ENCODE results near the gene SMC2. TPM values are rescaled to one million over a fixed set of nuclear protein-coding genes. Genes with fewer than 3 reads are reported as not detected.
A peak's percentile ranks its signal among the peaks of the same experiment; 100 is the strongest.

SMC2 gene
- total RNA-seq, 4 donors from 2014 or later = 6.7 to 14.1 (median 12.7) TPM

DNA sequence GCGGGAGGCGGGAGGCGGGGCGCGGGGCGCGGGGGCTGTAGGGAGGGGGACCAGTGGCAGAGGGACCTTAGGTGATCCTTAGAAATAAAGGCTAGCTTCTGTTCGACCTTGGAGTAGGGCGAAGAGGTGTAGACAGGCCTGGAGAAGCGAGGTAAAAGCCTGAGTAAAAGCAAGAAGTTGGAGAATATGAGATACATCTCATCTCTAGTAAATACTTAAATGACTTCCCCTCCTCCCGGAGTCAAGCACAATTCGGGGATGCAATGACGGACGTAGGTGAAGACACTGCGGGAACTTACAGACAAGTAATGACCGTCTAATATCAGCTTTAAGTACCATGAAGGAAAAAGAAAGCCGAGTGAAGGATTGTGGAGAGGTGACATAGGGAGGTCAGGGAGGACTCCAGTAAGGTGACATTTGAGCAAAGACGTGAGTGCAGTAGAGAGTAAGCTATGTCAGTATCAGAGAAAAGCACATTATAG, 466 bp downstream of the SMC2 start:
- no peaks in the 10 kb centered on the region for H3K9me3 ChIP-seq
- H3K4me1 ChIP-seq = peaks cover 11 to 44% (median 16%) of the 10 kb centered on the region in 3 donors
- no peak for ATAC-seq
- WGBS, 2 donors (ENCODE audit: low coverage in 1 of 2) = 0 to 1% methylated on average over 6 to 11 of the region's 18 CpGs
- no peaks in the 10 kb centered on the region for H3K27me3 ChIP-seq
- TF ChIP-seq EP300 (IDR thresholded peaks at IDR 0.05) = no peak
- TF ChIP-seq POLR2AphosphoS5 (IDR thresholded peaks at IDR 0.05) = no peak
- TF ChIP-seq POLR2A (IDR thresholded peaks at IDR 0.05) = no peak
- TF ChIP-seq, protein P1, sequence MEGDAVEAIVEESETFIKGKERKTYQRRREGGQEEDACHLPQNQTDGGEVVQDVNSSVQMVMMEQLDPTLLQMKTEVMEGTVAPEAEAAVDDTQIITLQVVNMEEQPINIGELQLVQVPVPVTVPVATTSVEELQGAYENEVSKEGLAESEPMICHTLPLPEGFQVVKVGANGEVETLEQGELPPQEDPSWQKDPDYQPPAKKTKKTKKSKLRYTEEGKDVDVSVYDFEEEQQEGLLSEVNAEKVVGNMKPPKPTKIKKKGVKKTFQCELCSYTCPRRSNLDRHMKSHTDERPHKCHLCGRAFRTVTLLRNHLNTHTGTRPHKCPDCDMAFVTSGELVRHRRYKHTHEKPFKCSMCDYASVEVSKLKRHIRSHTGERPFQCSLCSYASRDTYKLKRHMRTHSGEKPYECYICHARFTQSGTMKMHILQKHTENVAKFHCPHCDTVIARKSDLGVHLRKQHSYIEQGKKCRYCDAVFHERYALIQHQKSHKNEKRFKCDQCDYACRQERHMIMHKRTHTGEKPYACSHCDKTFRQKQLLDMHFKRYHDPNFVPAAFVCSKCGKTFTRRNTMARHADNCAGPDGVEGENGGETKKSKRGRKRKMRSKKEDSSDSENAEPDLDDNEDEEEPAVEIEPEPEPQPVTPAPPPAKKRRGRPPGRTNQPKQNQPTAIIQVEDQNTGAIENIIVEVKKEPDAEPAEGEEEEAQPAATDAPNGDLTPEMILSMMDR (IDR thresholded peaks at IDR 0.05) = no peak
- H3K36me3 ChIP-seq = no peaks in the 10 kb centered on the region
- peak overlapping the region; percentile 65 to 69 for H3K4me3 ChIP-seq
- peak overlapping the region; percentile 71 to 96 (median 94) for H3K27ac ChIP-seq

DNA sequence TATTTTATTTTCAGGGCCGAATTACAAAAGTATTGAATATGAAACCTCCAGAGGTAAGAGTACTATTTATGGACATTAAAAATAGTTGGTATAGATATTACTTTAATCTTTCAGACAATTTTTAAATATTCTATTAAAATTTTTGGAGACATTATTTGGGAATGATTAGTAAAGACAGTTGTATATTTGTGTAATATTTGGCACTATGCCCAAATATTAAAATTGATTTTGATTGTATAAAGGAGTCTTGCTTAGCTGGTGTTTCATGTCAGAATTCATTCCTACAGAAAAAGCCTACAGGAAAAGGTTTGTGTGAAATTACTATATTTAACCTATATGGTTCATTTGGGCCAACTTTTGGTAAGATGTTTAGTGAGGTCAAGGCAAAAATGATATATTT, 5.5 kb downstream of the SMC2 start:
- H3K4me3 ChIP-seq = no peak overlapping the region
- no peaks in the 10 kb centered on the region for H3K9me3 ChIP-seq
- no peak overlapping the region for H3K27ac ChIP-seq
- H3K27me3 ChIP-seq = no peaks in the 10 kb centered on the region
- WGBS, 2 donors (ENCODE audit: low coverage in 1 of 2) = 88 to 91% methylated on average over 1 of the region's 1 CpG
- peaks cover 0 to 46% of the 10 kb centered on the region in 2 donors for H3K36me3 ChIP-seq
- ATAC-seq = no peak
- TF ChIP-seq, protein P1 (IDR thresholded peaks at IDR 0.05) = no peak
- no peak for TF ChIP-seq EP300 (IDR thresholded peaks at IDR 0.05)
- no peak for TF ChIP-seq POLR2A (IDR thresholded peaks at IDR 0.05)
- no peak for TF ChIP-seq POLR2AphosphoS5 (IDR thresholded peaks at IDR 0.05)
- H3K4me1 ChIP-seq = peaks cover 0 to 14% (median 5%) of the 10 kb centered on the region in 3 donors

DNA sequence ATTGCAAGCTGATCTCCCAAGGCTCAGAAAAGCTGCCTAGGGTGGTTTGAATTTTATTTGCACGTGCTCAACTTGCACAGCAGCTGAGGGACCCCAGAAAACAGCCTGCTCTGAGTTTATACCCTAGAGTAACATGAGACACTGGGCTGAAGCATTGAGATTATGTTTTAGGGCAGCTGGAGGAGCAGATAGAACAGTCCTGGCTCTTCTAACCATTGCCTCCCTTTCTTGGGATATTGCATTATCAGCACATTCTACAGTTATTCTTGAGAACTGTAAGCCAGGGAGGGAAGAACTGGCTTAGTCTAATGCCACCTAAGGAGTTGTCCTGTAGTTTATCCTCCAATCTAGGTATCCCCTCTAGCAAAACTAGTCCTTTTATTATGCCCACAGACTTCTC, 10.3 kb downstream of the SMC2 start:
- no peaks in the 10 kb centered on the region for H3K9me3 ChIP-seq
- H3K4me1 ChIP-seq = no peaks in the 10 kb centered on the region
- H3K4me3 ChIP-seq = no peak overlapping the region
- no peak overlapping the region for H3K27ac ChIP-seq
- WGBS, 2 donors (ENCODE audit: low coverage in 1 of 2) = 100% methylated on average over 1 of the region's 1 CpG; no CpG with 5 or more reads in 1 of the 2 donors
- no peak for ATAC-seq
- peaks cover 0 to 91% of the 10 kb centered on the region in 2 donors for H3K36me3 ChIP-seq
- H3K27me3 ChIP-seq = no peaks in the 10 kb centered on the region
- TF ChIP-seq, protein P1 (IDR thresholded peaks at IDR 0.05) = no peak
- TF ChIP-seq POLR2AphosphoS5 (IDR thresholded peaks at IDR 0.05) (no peak), EP300 (IDR thresholded peaks at IDR 0.05) (no peak), POLR2A (IDR thresholded peaks at IDR 0.05) (no peak)

GRCh38 chr9:104107799-104108198, 13.7 kb downstream of the SMC2 start:
- Histone ChIP-seq H3K27ac (no peak overlapping the region), H3K4me3 (no peak overlapping the region), H3K36me3 (peaks cover 0 to 84% of the 10 kb centered on the region in 2 donors), H3K27me3 (no peaks in the 10 kb centered on the region), H3K4me1 (no peaks in the 10 kb centered on the region), H3K9me3 (no peaks in the 10 kb centered on the region)
- 94% methylated on average over 5 of the region's 5 CpGs; no CpG with 5 or more reads in 1 of the 2 donors for WGBS, 2 donors (ENCODE audit: low coverage in 1 of 2)
- no peak for ATAC-seq
- TF ChIP-seq POLR2A (IDR thresholded peaks at IDR 0.05) = no peak
- TF ChIP-seq, protein P1 (IDR thresholded peaks at IDR 0.05) = no peak
- no peak for TF ChIP-seq POLR2AphosphoS5 (IDR thresholded peaks at IDR 0.05)
- TF ChIP-seq EP300 (IDR thresholded peaks at IDR 0.05) = no peak

GRCh38 chr9:104108315-104108714, 14.2 kb downstream of the SMC2 start:
- Histone ChIP-seq H3K27me3 (no peaks in the 10 kb centered on the region), H3K9me3 (no peaks in the 10 kb centered on the region), H3K4me1 (no peaks in the 10 kb centered on the region), H3K36me3 (peaks cover 0 to 84% of the 10 kb centered on the region in 2 donors), H3K4me3 (no peak overlapping the region), H3K27ac (no peak overlapping the region)
- TF ChIP-seq EP300 (IDR thresholded peaks at IDR 0.05) = no peak
- TF ChIP-seq POLR2AphosphoS5 (IDR thresholded peaks at IDR 0.05) = no peak
- TF ChIP-seq POLR2A (IDR thresholded peaks at IDR 0.05) = no peak
- TF ChIP-seq, protein P1 (IDR thresholded peaks at IDR 0.05) = no peak
- ATAC-seq = no peak
- 76 to 100% methylated on average over 1 to 4 of the region's 4 CpGs for WGBS, 2 donors (ENCODE audit: low coverage in 1 of 2)

Measured in gastroesophageal sphincter (tissue), 4 donors.